WTC11 (cell line): ENCODE data around the gene IL18R1. TPM values are rescaled to one million over a fixed set of nuclear protein-coding genes. Genes with fewer than 3 reads are reported as not detected.

Experiments
- ATAC-seq: fragments of 200-7000 bp; cut with Tn5 transposase; 2 replicates; pipeline ENCODE4 v1.10.0; 2021; ENCODE audit warnings: mild to moderate bottlenecking, moderate library complexity
- CTCF ChIA-PET: fragments of 300-600 bp; sonication (Branson Sonifier 250); formaldehyde crosslinking; loops from one replicate; lab custom pipeline; 2021; ENCODE audit warnings: antibody characterized with exemption; lab: Charles Lee
- POLR2A ChIA-PET: fragments of 350-600 bp; sonication (Branson Sonifier 250); formaldehyde crosslinking; loops from one replicate; lab custom pipeline; 2021; ENCODE audit warnings: antibody characterized with exemption; lab: Charles Lee
- DNase-seq: peaks from one replicate; pipeline ENCODE4 v3.0.0; 2021; ENCODE audit warnings: low spot score
- H3K27ac Mint-ChIP-seq: 2 replicates; pipeline ENCODE4 v1.8.0; 2021; ENCODE audit warnings: mixed read lengths
- H3K27me3 Mint-ChIP-seq: 2 replicates; pipeline ENCODE4 v1.8.0; 2021; ENCODE audit warnings: low read depth, mild to moderate bottlenecking, moderate library complexity, mixed read lengths
- H3K36me3 Mint-ChIP-seq: 2 replicates; pipeline ENCODE4 v1.8.0; 2021; ENCODE audit warnings: mixed read lengths
- H3K4me1 Mint-ChIP-seq: 2 replicates; pipeline ENCODE4 v1.8.0; 2022; ENCODE audit warnings: mixed read lengths
- H3K4me3 Mint-ChIP-seq: 2 replicates; pipeline ENCODE4 v1.8.0; 2021; ENCODE audit warnings: mild to moderate bottlenecking, moderate library complexity, mixed read lengths
- H3K9me3 Mint-ChIP-seq: 2 replicates; pipeline ENCODE4 v1.8.0; 2021; ENCODE audit warnings: mixed read lengths
- AFF4 ChIP-seq: sonication (generic); formaldehyde crosslinking; IDR thresholded peaks from 2 replicates; pipeline ENCODE4 v1.8.1; 2023; ENCODE audit warnings: mild to moderate bottlenecking, missing genetic modification reagents, borderline replicate concordance
- AR ChIP-seq: fragments of 250-450 bp; sonication (Bioruptor Pico); IDR thresholded peaks from 2 replicates; pipeline ENCODE4 v1.9.0; 2021; ENCODE audit warnings: mild to moderate bottlenecking
- ATF3 ChIP-seq: sonication (generic); formaldehyde crosslinking; conservative IDR thresholded peaks from 2 replicates; pipeline ENCODE4 v1.8.1; 2022; ENCODE audit warnings: mild to moderate bottlenecking, missing genetic modification reagents
- ESRRA ChIP-seq: sonication (generic); formaldehyde crosslinking; IDR thresholded peaks from 2 replicates; pipeline ENCODE4 v1.8.1; 2022; ENCODE audit warnings: mild to moderate bottlenecking, missing genetic modification reagents, borderline replicate concordance
- HMGXB4 ChIP-seq: sonication (generic); formaldehyde crosslinking; IDR thresholded peaks from 2 replicates; pipeline ENCODE4 v1.8.1; 2023; ENCODE audit warnings: mild to moderate bottlenecking, moderate library complexity, missing genetic modification reagents
- IRF1 ChIP-seq: sonication (generic); formaldehyde crosslinking; IDR thresholded peaks from 2 replicates; pipeline ENCODE4 v1.8.0; 2023; ENCODE audit warnings: missing genetic modification reagents
- JAZF1 ChIP-seq: fragments of 250-450 bp; sonication (Bioruptor Pico); IDR thresholded peaks from 2 replicates; pipeline ENCODE4 v1.9.0; 2021; ENCODE audit warnings: moderate library complexity, mild to moderate bottlenecking, inconsistent platforms
- JUN ChIP-seq: sonication (generic); formaldehyde crosslinking; IDR thresholded peaks from 2 replicates; pipeline ENCODE4 v1.8.0; 2023; ENCODE audit warnings: mild to moderate bottlenecking, missing genetic modification reagents
- RORB ChIP-seq: fragments of 250-450 bp; sonication (Bioruptor Pico); IDR thresholded peaks from 2 replicates; pipeline ENCODE4 v1.9.0; 2021; ENCODE audit warnings: mild to moderate bottlenecking
- SOX15 ChIP-seq: fragments of 250-450 bp; sonication (Bioruptor Pico); IDR thresholded peaks from 2 replicates; pipeline ENCODE4 v1.9.0; 2021; ENCODE audit warnings: mild to moderate bottlenecking
- TEAD1 ChIP-seq: sonication (generic); formaldehyde crosslinking; IDR thresholded peaks from 2 replicates; pipeline ENCODE4 v1.8.0; 2022; ENCODE audit warnings: mild to moderate bottlenecking, missing genetic modification reagents
- TEAD4 ChIP-seq: sonication (generic); formaldehyde crosslinking; IDR thresholded peaks from 2 replicates; pipeline ENCODE4 v1.8.0; 2022; ENCODE audit warnings: mild to moderate bottlenecking, missing genetic modification reagents
- USF1 ChIP-seq: sonication (generic); formaldehyde crosslinking; IDR thresholded peaks from 2 replicates; pipeline ENCODE4 v1.8.0; 2022; ENCODE audit warnings: mild to moderate bottlenecking, missing genetic modification reagents
- ZNF219 ChIP-seq: sonication (generic); formaldehyde crosslinking; IDR thresholded peaks from 2 replicates; pipeline ENCODE4 v1.8.0; 2023; ENCODE audit warnings: missing genetic modification reagents, mild to moderate bottlenecking, borderline replicate concordance
- ZNF396 ChIP-seq: fragments of 250-450 bp; sonication (Bioruptor Pico); IDR thresholded peaks from 2 replicates; pipeline ENCODE4 v1.8.0; 2021; ENCODE audit warnings: mild to moderate bottlenecking, moderate library complexity, borderline replicate concordance
- ZNF425 ChIP-seq: fragments of 250-450 bp; sonication (Bioruptor Pico); conservative IDR thresholded peaks from 2 replicates; pipeline ENCODE4 v1.9.0; 2021; ENCODE audit warnings: mild to moderate bottlenecking
- total RNA-seq: library from RNA; stranded (reverse); gene quantifications from 3 replicates; pipeline ENCODE4 v1.2.3, GENCODE V29; 2021
- TF ChIP-seq, protein P1 (sequence below): fragments of 200-600 bp; IDR thresholded peaks from 2 replicates; pipeline ENCODE4 v1.8.0; 2022; ENCODE audit warnings: antibody characterized with exemption
- TF ChIP-seq, protein P2 (sequence below): fragments of 250-450 bp; sonication (Bioruptor Pico); IDR thresholded peaks from 2 replicates; pipeline ENCODE4 v1.9.0; 2021; ENCODE audit warnings: moderate library complexity, mild to moderate bottlenecking, inconsistent platforms, borderline replicate concordance

The IL18R1 gene
- total RNA-seq, 1 experiment from 2014 or later = not detected

GRCh38 chr2:102335871-102336366, 19.7 kb upstream of the IL18R1 start:
- H3K9me3 Mint-ChIP-seq = peaks cover 20% of the 10 kb centered on the region
- H3K36me3 Mint-ChIP-seq = no peaks in the 10 kb centered on the region
- TF ChIP-seq ZNF425 (CRISPR knock-in tag) = no peak
- TF ChIP-seq TEAD4 (CRISPR knock-in tag) = no peak
- no peak for TF ChIP-seq SOX15 (CRISPR knock-in tag)
- TF ChIP-seq JAZF1 = no peak
- TF ChIP-seq ATF3 = no peak
- TF ChIP-seq RORB (CRISPR knock-in tag) = no peak
- no peak for TF ChIP-seq ESRRA (CRISPR knock-in tag)
- TF ChIP-seq, protein P1, sequence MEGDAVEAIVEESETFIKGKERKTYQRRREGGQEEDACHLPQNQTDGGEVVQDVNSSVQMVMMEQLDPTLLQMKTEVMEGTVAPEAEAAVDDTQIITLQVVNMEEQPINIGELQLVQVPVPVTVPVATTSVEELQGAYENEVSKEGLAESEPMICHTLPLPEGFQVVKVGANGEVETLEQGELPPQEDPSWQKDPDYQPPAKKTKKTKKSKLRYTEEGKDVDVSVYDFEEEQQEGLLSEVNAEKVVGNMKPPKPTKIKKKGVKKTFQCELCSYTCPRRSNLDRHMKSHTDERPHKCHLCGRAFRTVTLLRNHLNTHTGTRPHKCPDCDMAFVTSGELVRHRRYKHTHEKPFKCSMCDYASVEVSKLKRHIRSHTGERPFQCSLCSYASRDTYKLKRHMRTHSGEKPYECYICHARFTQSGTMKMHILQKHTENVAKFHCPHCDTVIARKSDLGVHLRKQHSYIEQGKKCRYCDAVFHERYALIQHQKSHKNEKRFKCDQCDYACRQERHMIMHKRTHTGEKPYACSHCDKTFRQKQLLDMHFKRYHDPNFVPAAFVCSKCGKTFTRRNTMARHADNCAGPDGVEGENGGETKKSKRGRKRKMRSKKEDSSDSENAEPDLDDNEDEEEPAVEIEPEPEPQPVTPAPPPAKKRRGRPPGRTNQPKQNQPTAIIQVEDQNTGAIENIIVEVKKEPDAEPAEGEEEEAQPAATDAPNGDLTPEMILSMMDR = no peak
- TF ChIP-seq IRF1 = no peak
- TF ChIP-seq USF1 = no peak
- no peak for TF ChIP-seq AFF4 (CRISPR knock-in tag)
- no peak for TF ChIP-seq ZNF219
- TF ChIP-seq HMGXB4 (CRISPR knock-in tag) = no peak
- no peak for TF ChIP-seq AR
- no peak for TF ChIP-seq ZNF396 (CRISPR knock-in tag)
- TF ChIP-seq, protein P2, sequence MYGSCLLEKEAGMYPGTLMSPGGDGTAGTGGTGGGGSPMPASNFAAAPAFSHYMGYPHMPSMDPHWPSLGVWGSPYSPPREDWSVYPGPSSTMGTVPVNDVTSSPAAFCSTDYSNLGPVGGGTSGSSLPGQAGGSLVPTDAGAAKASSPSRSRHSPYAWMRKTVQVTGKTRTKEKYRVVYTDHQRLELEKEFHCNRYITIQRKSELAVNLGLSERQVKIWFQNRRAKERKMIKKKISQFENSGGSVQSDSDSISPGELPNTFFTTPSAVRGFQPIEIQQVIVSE = no peak
- TF ChIP-seq JUN (CRISPR knock-in tag) = no peak
- TF ChIP-seq TEAD1 (CRISPR knock-in tag) = no peak
- ATAC-seq (no peak), DNase-seq (no peak)
- POLR2A ChIA-PET = no interaction called here
- H3K4me3 Mint-ChIP-seq = no peak overlapping the region
- no peaks in the 10 kb centered on the region for H3K4me1 Mint-ChIP-seq
- H3K27ac Mint-ChIP-seq = no peak overlapping the region
- CTCF ChIA-PET = interaction anchor here (1.4 to 1.5 kb wide), 2 partner anchors 34 to 85 kb away, joined by 3 to 9 read pairs; no protein-coding TSS in a partner anchor
- H3K27me3 Mint-ChIP-seq = no peaks in the 10 kb centered on the region
